Fibroblast of upper back skin (primary cell): ENCODE data around the gene FAR2.

Experiments used
- DNase-seq: peaks from one replicate; pipeline ENCODE4 v3.0.0-alpha.2; 2013

The FAR2 gene

DNA sequence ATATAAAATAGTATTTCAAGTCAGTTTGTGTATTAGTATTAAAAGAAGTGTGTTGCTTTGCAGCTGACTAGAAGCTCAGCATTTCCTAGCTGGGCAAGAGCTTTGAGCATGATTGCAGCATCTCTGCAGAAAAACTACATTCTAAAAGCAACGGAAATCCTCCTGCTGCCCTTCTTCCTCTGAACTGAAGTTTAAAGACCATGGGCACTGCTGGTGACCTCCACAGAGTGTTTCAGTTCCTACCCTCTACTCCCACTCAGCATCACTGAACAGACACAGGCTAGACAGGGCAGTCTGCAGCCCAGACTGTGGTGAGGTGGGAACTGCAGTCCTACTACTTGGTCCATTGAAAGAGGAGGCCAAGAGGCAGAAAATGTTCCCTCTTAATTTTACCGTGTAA, 59.0 kb downstream of the FAR2 start:
- no peak for DNase-seq

DNA sequence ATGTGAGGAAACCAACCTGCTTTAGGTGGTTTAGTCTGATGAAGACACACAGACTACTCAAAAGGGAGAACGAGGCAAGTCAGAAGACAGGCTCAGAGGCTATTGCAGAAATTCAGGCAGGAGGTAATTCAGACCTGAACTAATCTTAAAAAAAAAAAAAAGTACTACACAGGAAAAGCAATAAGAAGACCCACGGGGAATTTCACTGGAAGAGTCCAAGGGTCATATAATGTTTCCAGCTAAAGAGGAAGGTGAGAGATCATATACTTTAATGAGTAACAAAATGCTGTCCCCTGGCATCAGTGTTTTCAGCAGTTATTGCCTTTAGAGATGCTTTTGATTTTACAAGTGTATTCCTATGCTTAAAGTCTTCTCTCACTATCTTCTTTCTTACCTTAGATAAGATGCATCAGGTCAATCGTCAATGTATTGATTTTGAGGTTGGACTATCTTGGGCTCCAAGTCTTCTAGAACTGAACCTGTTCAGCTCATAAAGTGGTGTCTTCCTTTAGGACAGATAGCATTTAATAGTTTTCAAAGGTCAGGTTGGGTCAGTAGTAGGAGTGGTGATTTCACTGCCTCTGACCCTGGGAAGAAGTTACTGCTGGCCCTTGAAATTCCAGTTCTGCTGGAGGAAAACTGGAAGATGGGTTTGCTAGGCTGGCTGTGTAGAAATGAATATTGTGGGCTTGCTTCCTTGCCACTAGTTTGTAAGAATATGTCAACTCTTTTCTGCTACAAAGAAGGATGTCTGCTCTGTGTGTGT, 60.0 kb downstream of the FAR2 start:
- DNase-seq, result no peak

GRCh38 chr12:29211696-29212095, 62.6 kb downstream of the FAR2 start:
- DNase-seq, result no peak

DNA sequence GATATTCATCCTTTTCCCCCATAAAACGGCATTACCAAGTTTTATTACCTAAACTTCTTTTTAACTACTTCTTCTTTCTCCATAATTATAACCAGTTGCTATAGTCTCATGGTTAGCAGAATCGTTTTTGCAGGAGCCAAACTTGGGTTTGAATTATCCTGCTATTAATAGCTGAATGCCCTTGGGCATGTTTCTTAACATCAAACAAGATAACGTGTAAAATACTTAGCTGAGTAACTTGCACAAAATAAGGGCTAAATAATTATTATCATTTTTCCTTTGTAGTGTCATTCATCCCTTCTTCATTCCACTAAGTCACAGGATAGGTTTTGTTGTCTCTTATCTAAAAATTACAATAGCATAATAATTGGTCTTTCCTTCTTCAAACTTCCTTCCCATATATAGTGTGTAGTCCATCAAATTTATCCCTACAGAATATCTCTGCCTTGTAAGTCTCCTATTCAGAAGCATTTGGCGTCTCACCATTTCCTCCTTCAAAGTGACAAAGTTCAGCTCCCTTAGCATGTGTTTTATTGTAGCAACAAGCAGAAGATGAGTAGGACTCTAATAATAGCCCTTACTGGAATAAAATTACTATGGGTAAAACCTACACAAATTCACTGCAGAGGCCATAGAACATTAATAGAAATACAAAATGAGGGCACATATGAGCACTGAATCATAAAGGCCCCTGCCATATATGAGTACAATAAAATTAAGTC, 63.8 kb downstream of the FAR2 start:
- no peak for DNase-seq

DNA sequence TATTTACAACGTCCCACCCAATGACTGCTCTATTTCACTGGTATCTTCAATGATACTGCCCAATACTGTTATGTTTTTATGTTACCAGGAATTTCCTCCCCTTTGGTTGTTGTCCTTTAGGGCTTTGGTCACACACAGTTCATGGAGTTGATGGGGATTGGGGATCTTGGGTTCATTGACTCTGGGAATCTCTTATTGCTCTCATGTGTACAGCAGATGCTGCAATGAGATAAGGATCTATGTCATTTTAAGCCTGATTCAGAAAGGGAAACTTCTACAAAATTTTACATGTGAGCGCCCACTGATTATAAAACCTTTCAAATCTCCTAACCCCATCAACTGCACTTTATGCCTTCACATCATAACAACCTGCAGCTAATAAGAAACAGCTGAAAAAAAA, 67.2 kb downstream of the FAR2 start:
- DNase-seq, result no peak

GRCh38 chr12:29216797-29217575, 67.9 kb downstream of the FAR2 start:
- peak; percentile 72 for DNase-seq

DNA sequence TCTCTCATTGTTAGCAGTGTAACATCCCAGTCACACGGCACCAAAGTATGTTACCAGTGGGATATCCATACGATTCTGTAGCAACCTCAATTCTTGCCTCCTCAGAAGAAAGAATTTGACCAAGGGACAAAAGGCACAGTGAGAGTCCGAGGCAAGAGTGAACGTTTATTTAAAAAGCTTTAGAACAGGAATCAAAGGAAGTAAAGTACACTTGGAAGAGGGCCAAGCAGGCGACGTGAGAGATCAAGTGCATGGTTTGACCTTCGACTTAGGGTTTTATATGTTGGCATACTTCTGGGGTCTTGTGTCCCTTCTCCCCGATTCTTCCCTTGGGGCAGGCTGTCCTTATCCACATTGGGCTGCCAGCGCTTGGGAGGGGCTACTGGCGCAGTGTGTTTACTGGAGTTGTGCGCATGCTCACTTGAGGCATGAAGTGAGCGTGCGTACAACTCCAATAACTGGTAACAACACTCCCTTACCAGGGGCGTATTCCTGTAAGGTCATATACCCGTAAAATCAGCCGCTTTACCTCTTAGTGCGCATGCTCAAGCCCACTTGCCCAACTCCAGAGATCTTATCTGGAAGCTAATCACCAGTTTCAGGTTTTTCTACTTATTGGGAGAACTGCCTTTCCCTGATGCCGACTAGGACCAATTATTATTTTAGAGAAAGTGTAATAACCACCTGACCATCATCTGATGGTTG, 71.7 kb downstream of the FAR2 start:
- no peak for DNase-seq

DNA sequence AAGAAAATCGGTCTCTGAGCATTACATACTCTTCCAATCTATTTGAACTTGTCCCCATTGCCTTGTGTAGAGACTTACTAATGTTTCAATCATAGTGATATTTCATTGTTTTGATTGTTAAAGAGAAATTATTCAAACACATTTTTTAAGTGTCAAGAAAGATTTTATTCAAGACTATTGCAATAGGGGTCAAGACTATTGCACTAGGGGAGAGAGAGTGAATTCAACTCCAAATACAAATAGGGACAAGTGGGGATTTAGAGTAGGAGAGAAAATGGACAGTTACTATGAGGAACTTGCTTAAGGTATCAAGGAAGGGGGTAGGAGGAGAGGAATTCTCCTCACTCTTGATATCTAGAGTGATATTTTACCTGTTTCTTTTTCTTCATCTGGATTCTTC, 73.1 kb downstream of the FAR2 start:
- no peak for DNase-seq

DNA sequence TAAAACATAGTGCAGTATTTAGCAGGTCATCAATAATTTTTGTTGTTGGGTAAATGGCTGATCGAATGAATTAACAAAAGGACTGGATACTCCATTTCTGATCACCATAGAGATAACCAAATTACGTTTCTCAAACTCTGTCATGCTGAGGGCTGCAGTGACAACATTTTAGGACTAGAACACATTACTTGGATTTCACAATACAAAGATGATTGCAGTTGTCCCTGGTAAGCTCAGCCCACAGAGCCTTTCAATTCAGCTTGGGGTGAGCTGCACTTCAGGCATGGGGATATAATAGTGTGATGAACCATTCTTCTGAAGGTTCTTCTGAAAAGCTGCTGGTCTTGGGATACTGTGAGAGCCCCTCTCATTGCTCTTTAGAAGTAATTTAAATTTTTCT, 74.3 kb downstream of the FAR2 start:
- DNase-seq, result no peak

DNA sequence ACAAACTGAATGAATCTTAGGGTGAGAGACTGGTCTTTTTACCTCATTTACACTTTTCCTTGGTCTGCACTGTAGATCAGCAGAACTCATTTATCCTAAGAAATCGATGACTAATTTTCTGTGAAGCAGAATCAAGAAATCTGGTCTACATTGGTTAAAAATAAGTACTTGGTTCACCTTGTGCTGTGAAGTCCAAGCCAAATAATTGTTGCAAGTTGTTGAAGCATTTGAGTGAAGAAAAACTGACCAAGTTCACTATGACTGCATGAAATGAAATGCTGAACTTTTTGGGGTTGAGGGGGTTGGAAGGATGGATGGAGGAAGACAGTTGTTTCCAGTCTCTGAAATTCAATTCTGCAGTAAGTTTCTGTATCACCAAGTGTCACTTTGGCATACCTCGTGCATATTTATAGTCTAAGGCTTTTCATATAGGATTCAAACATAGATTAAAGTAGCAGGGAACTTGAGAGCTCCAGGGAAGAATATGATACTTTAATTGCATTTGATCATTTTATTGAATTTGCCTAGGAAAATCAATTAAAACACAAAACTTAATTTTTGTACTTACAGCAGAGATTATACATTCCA, 75.0 kb downstream of the FAR2 start:
- DNase-seq, result peak; percentile 72

DNA sequence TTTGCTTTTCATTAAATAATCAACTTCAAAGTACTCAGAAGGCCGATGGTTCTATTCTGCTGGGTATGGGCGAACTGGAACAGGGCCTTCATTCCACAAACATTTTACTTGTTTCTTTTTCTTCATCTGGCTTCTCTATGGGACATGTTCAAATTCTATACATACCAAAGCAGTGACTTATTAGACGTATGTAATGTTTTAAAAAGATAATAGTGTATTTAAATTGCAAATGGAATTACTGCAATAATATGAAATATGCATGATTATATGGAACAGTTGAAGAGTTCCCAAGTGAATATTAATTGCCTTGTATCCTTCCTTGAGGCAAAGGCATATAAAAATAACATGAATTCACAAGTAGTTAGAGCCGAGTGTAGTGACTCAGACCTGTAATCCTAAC, 75.5 kb downstream of the FAR2 start:
- peak; percentile 76 for DNase-seq

GRCh38 chr12:29225834-29226233, 76.8 kb downstream of the FAR2 start:
- no peak for DNase-seq

- DNase-seq, result peak; percentile 57
These were observed 77.5 kb downstream of the FAR2 start for GRCh38 chr12:29226616-29227015.

DNA sequence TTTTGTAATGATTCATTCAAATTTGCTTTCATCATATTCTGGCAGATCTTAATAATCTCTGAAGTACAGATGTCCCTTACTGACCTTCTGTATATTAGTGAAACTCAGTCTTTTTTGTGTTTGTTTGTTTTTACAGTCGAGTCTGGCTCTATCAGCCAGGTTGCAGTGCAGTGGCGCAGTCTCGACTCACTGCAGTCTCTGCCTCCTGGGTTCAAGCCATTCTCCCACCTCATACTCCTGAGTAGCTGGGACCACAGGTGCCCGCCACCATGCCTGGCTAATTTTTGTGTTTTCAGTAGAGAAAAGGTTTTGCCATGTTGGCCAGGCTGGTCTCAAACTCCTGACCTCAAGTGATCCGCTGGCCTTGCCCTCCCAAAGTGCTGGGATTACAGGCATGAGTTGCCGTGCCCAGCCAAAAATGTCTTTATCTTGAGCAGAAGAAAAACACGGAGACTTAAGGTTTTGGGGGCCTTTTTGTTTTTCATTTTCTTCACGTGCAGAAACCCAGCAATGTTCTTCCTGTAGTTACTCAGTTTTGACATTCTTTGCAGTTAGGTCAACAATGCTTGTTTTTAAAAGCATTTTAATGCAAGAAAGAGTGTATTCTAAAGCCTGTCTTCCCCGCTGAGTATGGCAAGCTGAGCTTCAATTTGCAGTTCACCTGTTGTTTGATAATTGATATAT, 79.5 kb downstream of the FAR2 start:
- DNase-seq, result no peak

DNA sequence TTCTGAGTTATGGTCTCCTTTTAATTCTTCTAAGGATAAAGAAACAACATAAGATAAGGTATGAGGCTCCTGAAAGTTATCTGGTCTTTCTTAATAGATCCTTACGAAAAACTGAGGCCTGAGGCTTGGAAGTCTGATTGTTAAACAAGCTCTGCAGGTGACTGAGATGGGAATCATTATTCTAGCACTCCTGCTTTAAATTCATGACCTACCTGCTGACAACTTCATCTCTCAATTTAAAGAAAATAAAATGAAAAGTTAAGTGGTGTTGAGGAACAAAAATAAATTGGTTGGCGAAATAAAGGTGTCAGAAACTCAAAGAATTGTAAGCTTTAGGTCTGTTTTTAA, 80.1 kb downstream of the FAR2 start:
- DNase-seq, result no peak

DNA sequence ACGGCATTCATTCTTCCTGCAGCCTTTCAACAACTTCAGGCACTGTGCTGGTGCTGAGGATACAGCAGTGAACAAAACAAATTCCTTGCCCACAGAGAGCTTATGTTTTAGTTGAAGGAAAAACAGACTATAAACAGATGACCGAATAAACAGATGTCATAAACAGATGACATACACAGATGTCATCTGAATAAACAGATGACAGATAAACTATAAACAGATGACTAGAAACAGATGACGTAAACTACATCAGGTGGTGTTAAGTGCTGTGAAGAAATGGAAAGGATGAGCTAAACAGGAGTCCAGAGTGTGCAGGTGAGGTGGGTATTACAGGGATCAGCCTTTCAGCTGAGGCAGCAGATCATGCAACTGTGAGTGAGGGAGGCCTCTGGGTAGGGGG, 80.9 kb downstream of the FAR2 start:
- DNase-seq, result no peak

DNA sequence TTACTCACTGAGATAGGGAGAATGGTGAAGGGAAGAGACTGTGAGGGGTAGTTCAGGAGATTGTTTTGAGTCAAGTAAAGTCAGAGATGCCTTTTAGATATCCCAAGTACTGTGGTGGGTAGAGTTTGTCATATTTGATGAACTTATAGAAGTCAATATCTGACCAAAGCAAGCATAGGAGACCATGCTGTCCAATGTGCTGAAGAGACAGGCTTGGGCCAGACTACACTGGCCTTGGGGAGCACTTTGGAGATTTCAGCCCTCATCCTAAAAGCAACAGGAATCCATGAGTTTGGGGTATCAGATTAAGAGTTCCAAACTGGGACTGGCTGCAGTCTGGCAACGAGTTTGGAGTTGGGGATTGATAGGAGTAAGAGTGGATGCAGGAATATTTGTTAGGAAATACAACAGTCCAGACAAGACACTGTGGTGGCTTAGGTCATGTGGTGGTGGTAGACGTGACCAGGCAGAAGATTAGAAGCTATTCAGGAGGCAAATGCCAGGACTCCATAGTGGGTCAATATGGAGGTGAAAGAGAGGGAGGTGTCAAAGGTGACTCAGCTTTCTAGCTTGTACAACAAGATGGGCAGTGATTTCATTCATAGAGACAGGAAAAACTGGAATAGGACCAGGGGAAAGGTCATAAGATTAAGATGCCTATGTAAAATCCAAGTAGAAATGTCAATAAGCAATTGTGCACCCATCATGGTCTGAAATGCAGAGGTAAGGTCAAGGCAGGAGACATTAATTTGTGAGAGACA, 81.9 kb downstream of the FAR2 start:
- no peak for DNase-seq

- DNase-seq, result no peak
These were observed 83.0 kb downstream of the FAR2 start for GRCh38 chr12:29232086-29232485.

DNA sequence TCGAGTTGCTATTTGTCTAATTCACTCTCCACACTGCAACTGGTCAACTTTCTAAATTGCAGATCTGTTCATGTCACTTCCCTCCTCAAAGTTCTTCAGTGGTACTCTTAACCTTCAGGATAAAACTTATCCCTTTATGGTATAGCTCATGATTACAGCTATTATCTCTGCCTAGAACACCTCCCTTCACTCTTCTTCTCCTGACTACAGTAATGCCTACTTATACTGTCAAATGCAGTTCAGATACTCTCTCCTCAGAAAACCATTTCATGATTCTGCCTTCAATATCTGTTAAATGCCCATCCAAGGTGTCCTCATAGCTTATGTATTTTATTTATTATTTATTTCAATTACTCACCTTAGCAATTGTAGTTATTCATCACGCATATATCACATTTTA, 85.5 kb downstream of the FAR2 start:
- no peak for DNase-seq

- DNase-seq, result peak; percentile 39
These were observed 86.0 kb downstream of the FAR2 start for GRCh38 chr12:29234965-29235626.

DNA sequence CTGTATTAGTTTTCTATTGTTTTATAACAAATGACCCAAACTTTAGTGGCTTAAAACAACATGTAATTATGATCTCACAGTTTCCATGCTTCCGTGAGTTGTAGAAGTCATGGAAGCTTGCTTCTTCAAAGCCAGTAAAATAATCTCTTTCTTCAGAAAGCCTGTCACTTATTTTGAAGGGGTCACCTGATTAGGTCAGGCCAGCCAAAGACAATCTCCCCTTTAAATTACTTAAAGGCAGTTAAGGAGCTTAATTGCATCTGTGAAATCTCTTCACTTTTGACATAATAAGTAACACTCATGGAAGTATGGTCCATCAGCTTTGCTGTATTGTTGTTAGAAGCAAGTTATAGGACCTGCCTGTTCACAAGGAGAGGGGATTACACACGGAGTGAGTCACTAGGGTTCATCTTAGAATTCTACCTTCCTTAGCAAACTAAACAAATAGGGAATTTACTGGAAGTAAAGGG, 89.8 kb downstream of the FAR2 start:
- DNase-seq, result peak; percentile 19
